PC-3 (cell line): ENCODE data around the gene PTPN12. TPM values are rescaled to one million over a fixed set of nuclear protein-coding genes. Genes with fewer than 3 reads are reported as not detected.
"Not testable (repeated sequence)": the region's sequence is repeated elsewhere in the genome, so short reads cannot be mapped to it uniquely, and the experiment has no call there.

Experiments
- ATAC-seq: fragments of 200-7000 bp; cut with Tn5 transposase; 2 replicates; pipeline ENCODE4 v1.9.1; 2020; ENCODE audit warnings: mild to moderate bottlenecking, moderate library complexity
- BruUV-seq: library from RNA; stranded (reverse); fragments of 400-500 nt; replicated peaks from 2 replicates; lab custom pipeline; 2021; lab: Mats Ljungman, UMichigan
- CTCF ChIA-PET: fragments of 300-600 bp; sonication (Branson Sonifier 250); formaldehyde crosslinking; loops from one replicate; lab custom pipeline; 2022; ENCODE audit warnings: antibody characterized with exemption; lab: Charles Lee
- POLR2A ChIA-PET: fragments of 300-600 bp; sonication (Branson Sonifier 250); formaldehyde crosslinking; loops from one replicate; lab custom pipeline; 2022; ENCODE audit warnings: antibody characterized with exemption; ENCODE audit not compliant: unreplicated experiment; lab: Charles Lee
- DNase-seq: peaks from one replicate; pipeline ENCODE4 v3.0.0-alpha.2; 2015
- H2AFZ ChIP-seq: fragments of 300-600 bp; sonication (generic); 2 replicates; pipeline ENCODE4 v1.6.0; 2016; ENCODE audit warnings: antibody characterized with exemption, low read length
- H3F3A ChIP-seq: fragments of 300-600 bp; sonication (generic); one replicate; pipeline ENCODE4 v1.6.0; 2017; ENCODE audit warnings: antibody characterized with exemption, low read length, control low read depth, mild to moderate bottlenecking; ENCODE audit not compliant: unreplicated experiment
- H3K27ac ChIP-seq: fragments of 300-600 bp; sonication (generic); 2 replicates; pipeline ENCODE4 v1.5.1; 2016; ENCODE audit warnings: mild to moderate bottlenecking, low read length
- H3K27me3 ChIP-seq: fragments of 300-600 bp; sonication (generic); 2 replicates; pipeline ENCODE4 v1.6.1; 2016; ENCODE audit warnings: low read length, mixed read lengths
- H3K36me3 ChIP-seq: fragments of 300-600 bp; sonication (generic); 2 replicates; pipeline ENCODE4 v1.6.1; 2016; ENCODE audit warnings: low read depth, mixed run types, low read length, mixed read lengths
- H3K4me1 ChIP-seq: fragments of 300-600 bp; sonication (generic); 2 replicates; pipeline ENCODE4 v1.5.1; 2016; ENCODE audit warnings: low read length; ENCODE audit not compliant: insufficient read depth
- H3K4me2 ChIP-seq: fragments of 300-600 bp; sonication (generic); 2 replicates; pipeline ENCODE4 v1.6.0; 2016; ENCODE audit warnings: low read length
- H3K4me3 ChIP-seq: fragments of 300-600 bp; sonication (generic); 2 replicates; pipeline ENCODE4 v1.5.1; 2016; ENCODE audit warnings: mild to moderate bottlenecking, low read length, mixed read lengths
- H3K79me2 ChIP-seq: fragments of 300-600 bp; sonication (generic); 2 replicates; pipeline ENCODE4 v1.6.1; 2017; ENCODE audit warnings: low read length, mixed read lengths
- H3K9ac ChIP-seq: fragments of 300-600 bp; sonication (generic); 2 replicates; pipeline ENCODE4 v1.6.0; 2016; ENCODE audit warnings: mild to moderate bottlenecking, low read length
- H3K9me2 ChIP-seq: fragments of 300-600 bp; sonication (generic); replicated peaks from 2 replicates; pipeline ENCODE4 v1.6.1; 2016; ENCODE audit warnings: mixed run types, low read length, mixed read lengths
- H3K9me3 ChIP-seq: fragments of 300-600 bp; sonication (generic); 2 replicates; pipeline ENCODE4 v1.6.1; 2016; ENCODE audit warnings: low read length, mixed read lengths
- H4K20me1 ChIP-seq: fragments of 300-600 bp; sonication (generic); 2 replicates; pipeline ENCODE4 v1.6.1; 2016; ENCODE audit warnings: low read length, mixed read lengths
- EZH2 ChIP-seq: fragments of 300-600 bp; sonication (generic); IDR thresholded peaks from one replicate; pipeline ENCODE4 v1.6.1; 2017; ENCODE audit warnings: antibody characterized with exemption, mild to moderate bottlenecking, low read length; ENCODE audit not compliant: unreplicated experiment
- EZH2phosphoT487 ChIP-seq: fragments of 300-600 bp; sonication (generic); IDR thresholded peaks from 2 replicates; pipeline ENCODE4 v1.6.1; 2018; ENCODE audit warnings: mild to moderate bottlenecking, antibody characterized with exemption, low read length, borderline replicate concordance
- intact Hi-C: fragments of 100-400 bp; cut with micrococcal nuclease; formaldehyde crosslinking; loops from 2 replicates; pipeline ENCODE4 v1.9.0; 2023
- total RNA-seq: library from RNA; depleted of rRNA; stranded (reverse); fragments of >200 nt; gene quantifications from 2 replicates; pipeline ENCODE4 v1.2.3, GENCODE V29; 2014
- TF ChIP-seq, protein P1 (sequence below): fragments of 300-600 bp; sonication (generic); conservative IDR thresholded peaks from 2 replicates; pipeline ENCODE4 v1.5.1; 2017; ENCODE audit warnings: antibody characterized with exemption, low read depth, mild to moderate bottlenecking, low read length

Gene PTPN12
- total RNA-seq, 1 experiment from 2014 or later = 26.2 TPM

DNA sequence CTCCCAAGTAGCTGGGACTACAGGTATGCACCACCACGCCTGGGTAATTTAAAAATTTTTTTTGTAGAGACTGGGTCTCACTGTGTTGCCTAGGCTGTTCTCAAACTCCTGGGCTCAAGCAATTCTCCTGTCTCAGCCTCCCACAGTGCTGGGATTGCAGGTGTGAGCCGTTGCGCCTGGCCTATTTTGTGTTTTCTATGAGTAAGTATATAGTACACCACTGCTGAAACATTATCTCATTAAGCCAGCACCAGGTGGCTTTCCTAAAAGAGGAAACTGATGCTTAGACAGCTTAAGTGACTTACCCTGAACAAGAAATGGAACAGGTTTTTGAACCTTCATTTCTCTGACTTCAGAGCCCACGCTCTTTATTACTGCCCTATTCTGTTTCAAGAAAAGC lies 7.8 kb upstream of the PTPN12 start:
- ChIA-PET CTCF (interaction anchor here (0.7 kb wide), 1 partner anchor 90 kb away, joined by 3 read pairs; no protein-coding TSS in a partner anchor), POLR2A (interaction anchor here (1.0 kb wide), 1 partner anchor 8 kb away, joined by 4 read pairs; the partner anchor contains the start of gene PTPN12)
- no TSS peak for BruUV-seq
- ATAC-seq = no peak
- H3K4me3 ChIP-seq = no peak overlapping the region
- no peaks in the 10 kb centered on the region for H3K9me2 ChIP-seq
- intact Hi-C loops = no loop called here
- H3K36me3 ChIP-seq = no peaks in the 10 kb centered on the region
- H3K27ac ChIP-seq = no peak overlapping the region
- H3K9ac ChIP-seq = no peak overlapping the region
- H3K27me3 ChIP-seq = no peaks in the 10 kb centered on the region
- no peaks in the 10 kb centered on the region for H3K79me2 ChIP-seq
- no peak overlapping the region for H3K4me2 ChIP-seq
- H4K20me1 ChIP-seq = no peaks in the 10 kb centered on the region
- H3F3A ChIP-seq = no peaks in the 10 kb centered on the region
- no peak overlapping the region for H2AFZ ChIP-seq
- peaks cover 20% of the 10 kb centered on the region for H3K4me1 ChIP-seq
- no peak for DNase-seq
- TF ChIP-seq EZH2 (no peak), EZH2phosphoT487 (no peak)
- no peaks in the 10 kb centered on the region for H3K9me3 ChIP-seq

DNA sequence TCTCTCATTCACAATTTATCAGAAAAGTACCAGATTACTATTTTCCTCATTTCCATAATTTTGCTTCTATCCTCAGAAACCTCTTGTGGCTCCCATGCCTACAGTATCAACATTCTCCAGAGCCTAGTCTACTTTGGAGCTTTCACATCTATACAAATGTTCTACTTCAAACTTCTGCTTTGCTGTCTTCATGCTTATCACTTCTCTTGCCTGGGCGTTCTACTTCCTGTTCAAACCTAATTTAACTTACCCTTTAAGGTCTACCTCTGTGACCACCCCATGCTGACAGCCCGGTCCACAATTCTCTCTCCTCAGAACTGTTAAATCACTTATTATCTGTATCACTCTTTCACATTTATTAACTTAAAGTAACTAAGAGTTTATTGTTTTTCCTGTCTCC lies 6.1 kb upstream of the PTPN12 start:
- no peak overlapping the region for H3K9ac ChIP-seq
- H3K27ac ChIP-seq = no peak overlapping the region
- no peaks in the 10 kb centered on the region for H3K9me2 ChIP-seq
- no peaks in the 10 kb centered on the region for H4K20me1 ChIP-seq
- TF ChIP-seq EZH2phosphoT487 = no peak
- TF ChIP-seq EZH2 = no peak
- TF ChIP-seq, protein P1, sequence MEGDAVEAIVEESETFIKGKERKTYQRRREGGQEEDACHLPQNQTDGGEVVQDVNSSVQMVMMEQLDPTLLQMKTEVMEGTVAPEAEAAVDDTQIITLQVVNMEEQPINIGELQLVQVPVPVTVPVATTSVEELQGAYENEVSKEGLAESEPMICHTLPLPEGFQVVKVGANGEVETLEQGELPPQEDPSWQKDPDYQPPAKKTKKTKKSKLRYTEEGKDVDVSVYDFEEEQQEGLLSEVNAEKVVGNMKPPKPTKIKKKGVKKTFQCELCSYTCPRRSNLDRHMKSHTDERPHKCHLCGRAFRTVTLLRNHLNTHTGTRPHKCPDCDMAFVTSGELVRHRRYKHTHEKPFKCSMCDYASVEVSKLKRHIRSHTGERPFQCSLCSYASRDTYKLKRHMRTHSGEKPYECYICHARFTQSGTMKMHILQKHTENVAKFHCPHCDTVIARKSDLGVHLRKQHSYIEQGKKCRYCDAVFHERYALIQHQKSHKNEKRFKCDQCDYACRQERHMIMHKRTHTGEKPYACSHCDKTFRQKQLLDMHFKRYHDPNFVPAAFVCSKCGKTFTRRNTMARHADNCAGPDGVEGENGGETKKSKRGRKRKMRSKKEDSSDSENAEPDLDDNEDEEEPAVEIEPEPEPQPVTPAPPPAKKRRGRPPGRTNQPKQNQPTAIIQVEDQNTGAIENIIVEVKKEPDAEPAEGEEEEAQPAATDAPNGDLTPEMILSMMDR = no peak
- POLR2A ChIA-PET = no interaction called here
- no peaks in the 10 kb centered on the region for H3K36me3 ChIP-seq
- no peak overlapping the region for H3K4me3 ChIP-seq
- no TSS peak for BruUV-seq
- H3K4me2 ChIP-seq = no peak overlapping the region
- CTCF ChIA-PET = no interaction called here
- H3K27me3 ChIP-seq = no peaks in the 10 kb centered on the region
- DNase-seq (no peak), ATAC-seq (no peak)
- H2AFZ ChIP-seq = no peak overlapping the region
- H3K9me3 ChIP-seq = no peaks in the 10 kb centered on the region
- no peaks in the 10 kb centered on the region for H3F3A ChIP-seq
- intact Hi-C loops = no loop called here
- peaks cover 13% of the 10 kb centered on the region for H3K4me1 ChIP-seq
- no peaks in the 10 kb centered on the region for H3K79me2 ChIP-seq

DNA sequence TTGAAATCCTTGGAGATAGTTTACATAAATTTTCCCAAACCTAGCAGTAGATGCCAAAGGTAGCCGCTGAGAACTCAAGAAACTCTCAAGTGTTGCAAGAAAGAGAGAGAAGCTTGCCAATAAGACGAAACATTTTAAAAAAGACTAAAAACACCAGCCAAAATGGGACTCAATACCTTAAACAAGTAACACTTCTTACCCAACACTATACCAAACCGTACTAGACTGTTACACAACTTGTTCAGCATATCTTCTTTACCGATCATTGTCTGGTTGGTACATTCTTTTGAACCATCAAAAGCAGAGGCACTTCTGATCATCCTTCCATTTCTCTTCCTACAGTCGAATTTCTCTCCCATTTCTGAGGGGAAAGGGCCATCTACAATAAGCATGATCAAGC lies 4.8 kb upstream of the PTPN12 start:
- BruUV-seq = no TSS peak
- no peak overlapping the region for H3K27ac ChIP-seq
- no peaks in the 10 kb centered on the region for H3K9me2 ChIP-seq
- H4K20me1 ChIP-seq = no peaks in the 10 kb centered on the region
- no peaks in the 10 kb centered on the region for H3F3A ChIP-seq
- CTCF ChIA-PET = no interaction called here
- H3K9ac ChIP-seq = no peak overlapping the region
- DNase-seq = no peak
- TF ChIP-seq EZH2 (no peak), EZH2phosphoT487 (no peak)
- TF ChIP-seq, protein P1 = no peak
- no peak overlapping the region for H3K4me3 ChIP-seq
- intact Hi-C loops = no loop called here
- no peak overlapping the region for H2AFZ ChIP-seq
- POLR2A ChIA-PET = no interaction called here
- H3K27me3 ChIP-seq = no peaks in the 10 kb centered on the region
- peaks cover 13% of the 10 kb centered on the region for H3K4me1 ChIP-seq
- H3K79me2 ChIP-seq = 0 out of 2 replicates have a peak, but pooled peaks cover under 1% of the 10 kb centered on the region
- no peaks in the 10 kb centered on the region for H3K9me3 ChIP-seq
- no peak overlapping the region for H3K4me2 ChIP-seq
- H3K36me3 ChIP-seq = no peaks in the 10 kb centered on the region
- ATAC-seq = no peak

DNA sequence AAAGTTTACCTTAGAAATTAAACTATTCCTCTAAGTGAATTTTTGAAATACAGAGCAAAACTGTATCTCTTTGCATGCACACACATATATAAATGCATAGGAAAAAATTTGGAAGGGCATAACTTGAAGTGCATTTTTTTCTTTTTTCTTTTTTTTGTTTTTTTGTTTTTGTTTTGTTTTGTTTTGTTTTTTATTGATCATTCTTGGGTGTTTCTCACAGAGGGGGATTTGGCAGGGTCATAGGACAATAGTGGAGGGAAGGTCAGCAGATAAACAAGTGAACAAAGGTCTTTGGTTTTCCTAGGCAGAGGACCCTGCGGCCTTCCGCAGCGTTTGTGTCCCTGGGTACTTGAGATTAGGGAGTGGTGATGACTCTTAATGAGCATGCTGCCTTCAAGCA lies 4.4 kb upstream of the PTPN12 start:
- H3K4me3 ChIP-seq, intact Hi-C loops, ATAC-seq, POLR2A ChIA-PET, H3K9me2 ChIP-seq, BruUV-seq, H3K9ac ChIP-seq, H3K9me3 ChIP-seq, H2AFZ ChIP-seq, H3K27ac ChIP-seq, H3F3A ChIP-seq, H4K20me1 ChIP-seq, CTCF ChIA-PET, DNase-seq, H3K79me2 ChIP-seq, H3K27me3 ChIP-seq, H3K4me2 ChIP-seq, H3K36me3 ChIP-seq: not testable (repeated sequence)
- H3K4me1 ChIP-seq = peaks cover 13% of the 10 kb centered on the region

DNA sequence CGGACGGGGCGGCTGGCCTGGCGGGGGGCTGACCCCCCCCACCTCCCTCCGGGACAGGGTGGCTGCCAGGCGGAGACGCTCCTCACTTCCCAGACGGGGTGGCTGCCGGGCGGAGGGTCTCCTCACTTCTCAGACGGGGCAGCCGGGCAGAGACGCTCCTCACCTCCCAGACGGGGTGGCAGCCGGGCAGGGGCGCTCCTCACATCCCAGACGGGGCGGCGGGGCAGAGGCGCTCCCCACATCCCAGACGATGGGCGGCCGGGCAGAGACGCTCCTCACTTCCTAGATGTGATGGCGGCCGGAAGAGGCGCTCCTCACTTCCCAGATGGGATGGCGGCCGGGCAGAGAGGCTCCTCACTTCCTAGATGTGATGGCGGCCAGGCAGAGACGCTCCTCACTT lies 3.0 kb upstream of the PTPN12 start:
- H3K79me2 ChIP-seq = peaks cover 16% of the 10 kb centered on the region
- ATAC-seq, H3F3A ChIP-seq, H3K27me3 ChIP-seq, H2AFZ ChIP-seq, BruUV-seq, H3K36me3 ChIP-seq, H3K9me2 ChIP-seq, H3K27ac ChIP-seq, H3K9ac ChIP-seq, H3K4me2 ChIP-seq, H3K4me3 ChIP-seq, intact Hi-C loops, H3K9me3 ChIP-seq, H3K4me1 ChIP-seq, DNase-seq, CTCF ChIA-PET, H4K20me1 ChIP-seq: not testable (repeated sequence)
- POLR2A ChIA-PET = interaction anchor here (0.6 kb wide), 1 partner anchor 11 kb away, joined by 19 read pairs; no protein-coding TSS in a partner anchor
